Activated CD4-positive, alpha-beta T cell treated with anti-CD3 and anti-CD28 coated beads, Interleukin-2, amount 50 U/mL, for 4 hours (primary cell): Measurements from ENCODE around the gene HASPIN.

Experiments
- DNase-seq, 2 experiments: peaks; one replicate each; pipeline ENCODE4 v3.0.0-alpha.2; 2020

The HASPIN gene

GRCh38 chr17:3768769-3769168, 45.1 kb downstream of the HASPIN start:
- no peak for DNase-seq

GRCh38 chr17:3770466-3770865, 46.8 kb downstream of the HASPIN start:
- DNase-seq = no peak

GRCh38 chr17:3771140-3771539, 47.4 kb downstream of the HASPIN start:
- no peak for DNase-seq

GRCh38 chr17:3772764-3773163, 49.1 kb downstream of the HASPIN start:
- DNase-seq = no peak

GRCh38 chr17:3773511-3773910, 49.8 kb downstream of the HASPIN start:
- no peak for DNase-seq

GRCh38 chr17:3773966-3774365, 50.3 kb downstream of the HASPIN start:
- no peak for DNase-seq
